ENCODE measurements around the gene KLF7. TPM values are rescaled to one million over a fixed set of nuclear protein-coding genes. Genes with fewer than 3 reads are reported as not detected.
"Not testable (repeated sequence)": the region's sequence is repeated elsewhere in the genome, so short reads cannot be mapped to it uniquely, and the experiment has no call there.

The KLF7 gene
- total RNA-seq, 1 donor from 2014 or later = 52.6 TPM

GRCh38 chr2:207040696-207041095 lies 125.1 kb downstream of the KLF7 start:
- FAIRE-seq (no peak), DNase-seq (ENCODE audit: low spot score in 2 of 2) (no peak)

- no peak for FAIRE-seq
- DNase-seq (ENCODE audit: low spot score in 2 of 2) = no peak
These were observed 126.5 kb downstream of the KLF7 start for GRCh38 chr2:207039225-207039624.

- DNase-seq (ENCODE audit: low spot score in 2 of 2) (no peak), FAIRE-seq (no peak)
These were observed 127.4 kb downstream of the KLF7 start for GRCh38 chr2:207038299-207038698.

GRCh38 chr2:207037896-207038295 lies 127.9 kb downstream of the KLF7 start:
- DNase-seq (ENCODE audit: low spot score in 2 of 2) (no peak), FAIRE-seq (no peak)

- FAIRE-seq = not testable (repeated sequence)
These were observed 128.7 kb downstream of the KLF7 start for GRCh38 chr2:207037023-207037422.

GRCh38 chr2:207035875-207036274 lies 129.9 kb downstream of the KLF7 start:
- DNase-seq (ENCODE audit: low spot score in 2 of 2) (no peak), FAIRE-seq (no peak)

More at GRCh38 chr2:207037023-207037422, 128.7 kb downstream of the KLF7 start:
- not testable (repeated sequence) for DNase-seq (ENCODE audit: low spot score in 2 of 2)

- no peak for FAIRE-seq
- no peak for DNase-seq (ENCODE audit: low spot score in 2 of 2)
These were observed 133.3 kb downstream of the KLF7 start for GRCh38 chr2:207032490-207032889.

Small RNA genes lying within 50 kb of the gene (small RNA-seq; reads per million reads assigned to genes)
- gene MIR2355 = 4.3 reads per million, percentile 91 among the genes with 10 or more reads in this experiment
- not detected for gene MIR7845

Other genes with a start within 250 kb of the KLF7 start
- not detected for gene CPO, start 226.4 kb downstream of the KLF7 start, total RNA-seq

All from frontal cortex (tissue), 4 donors.